HepG2 (cell line): ENCODE data around the gene CRKL. TPM values are rescaled to one million over a fixed set of nuclear protein-coding genes. Genes with fewer than 3 reads are reported as not detected.
A peak's percentile ranks its signal among the peaks of the same experiment; 100 is the strongest.

Experiments
- DMAP1 ChIP-seq: IDR thresholded peaks from 2 replicates; pipeline ENCODE4 v1.6.1; 2016
- ELF4 ChIP-seq: sonication (generic); formaldehyde crosslinking; IDR thresholded peaks from 2 replicates; pipeline ENCODE4 v1.5.0; 2020; ENCODE audit warnings: missing genetic modification reagents, mild to moderate bottlenecking, moderate library complexity, borderline replicate concordance
- PLRG1 ChIP-seq: fragments of 450-650 bp; conservative IDR thresholded peaks from 2 replicates; pipeline ENCODE4 v1.6.1; 2016
- RNF2 ChIP-seq: fragments of 450-650 bp; conservative IDR thresholded peaks from 2 replicates; pipeline ENCODE4 v1.6.1; 2016; ENCODE audit warnings: low read depth
- SAFB2 ChIP-seq: sonication (generic); formaldehyde crosslinking; IDR thresholded peaks from 2 replicates; pipeline ENCODE4 v1.5.1; 2020; ENCODE audit warnings: missing genetic modification reagents, low read depth, mild to moderate bottlenecking, borderline replicate concordance
- SRY ChIP-seq: sonication (generic); formaldehyde crosslinking; IDR thresholded peaks from 2 replicates; pipeline ENCODE4 v1.8.0; 2022; ENCODE audit warnings: mild to moderate bottlenecking, missing genetic modification reagents
- ZMYM2 ChIP-seq: sonication (generic); formaldehyde crosslinking; IDR thresholded peaks from 2 replicates; pipeline ENCODE4 v1.8.0; 2022; ENCODE audit warnings: mild to moderate bottlenecking, missing genetic modification reagents
- ZNF570 ChIP-seq: sonication (generic); formaldehyde crosslinking; IDR thresholded peaks from 2 replicates; pipeline ENCODE4 v1.4.0; 2020; ENCODE audit warnings: mild to moderate bottlenecking, missing genetic modification reagents, borderline replicate concordance
- polyA plus RNA-seq, 8 experiments: library from polyadenylated mRNA; depleted of rRNA in 3 of 8; stranded (reverse) in 7 of 8; unstranded in 1 of 8; fragments of >200 nt; fragmentation: Illumina TruSeq in 4 of 8; extraction: Trizol in 4 of 8; gene quantifications; 2 replicates each; pipeline versions ENCODE4 v1.2.1 to v1.2.3, GENCODE V29; 2011 to 2016; ENCODE audit warnings: low read depth in 4 of 8, missing spikeins in 1 of 8, mixed read lengths in 1 of 8; ENCODE audit not compliant: insufficient read depth in 1 of 8
- total RNA-seq, 5 experiments: library from RNA; depleted of rRNA; stranded (reverse); fragments of >200 nt; fragmentation: Illumina TruSeq; extraction: Trizol; gene quantifications; 2 replicates each; pipeline ENCODE4 v1.2.3, GENCODE V29; 2016; ENCODE audit warnings: low read depth in 1 of 5
- TF ChIP-seq, protein P1 (sequence below): sonication (generic); formaldehyde crosslinking; IDR thresholded peaks from 2 replicates; pipeline ENCODE4 v1.4.0; 2020; ENCODE audit warnings: missing genetic modification reagents, mild to moderate bottlenecking, borderline replicate concordance
- TF ChIP-seq, protein P2 (sequence below): sonication (generic); formaldehyde crosslinking; IDR thresholded peaks from 2 replicates; pipeline ENCODE4 v1.8.1; 2023; ENCODE audit warnings: mild to moderate bottlenecking, missing genetic modification reagents
- TF ChIP-seq, protein P3 (sequence below): sonication (generic); formaldehyde crosslinking; IDR thresholded peaks from 2 replicates; pipeline ENCODE4 v1.5.0; 2020; ENCODE audit warnings: missing genetic modification reagents
- TF ChIP-seq, protein P4 (sequence below): sonication (generic); formaldehyde crosslinking; IDR thresholded peaks from 2 replicates; pipeline ENCODE4 v1.5.0; 2020; ENCODE audit warnings: missing genetic modification reagents, mild to moderate bottlenecking, borderline replicate concordance
- TF ChIP-seq, protein P5 (sequence below): sonication (generic); formaldehyde crosslinking; IDR thresholded peaks from 2 replicates; pipeline ENCODE4 v1.8.0; 2022; ENCODE audit warnings: missing genetic modification reagents, mild to moderate bottlenecking, inconsistent platforms, borderline replicate concordance
- TF ChIP-seq, protein P6 (sequence below): sonication (generic); formaldehyde crosslinking; IDR thresholded peaks from 2 replicates; pipeline ENCODE4 v1.5.0; 2020; ENCODE audit warnings: missing genetic modification reagents
- TF ChIP-seq, protein P7 (sequence below): sonication (generic); formaldehyde crosslinking; IDR thresholded peaks from 2 replicates; pipeline ENCODE4 v1.5.0; 2020; ENCODE audit warnings: mild to moderate bottlenecking, missing genetic modification reagents, borderline replicate concordance
- TF ChIP-seq, protein P8 (sequence below): sonication (generic); formaldehyde crosslinking; IDR thresholded peaks from 2 replicates; pipeline ENCODE4 v1.8.1; 2023; ENCODE audit warnings: missing genetic modification reagents, mild to moderate bottlenecking, borderline replicate concordance

CRKL gene
- total and polyA plus RNA-seq, 2 of the 13 experiments (the other 11 are each of a cell fraction or from before 2014, with no cell fraction given): 37.4 to 60.6 TPM

DNA sequence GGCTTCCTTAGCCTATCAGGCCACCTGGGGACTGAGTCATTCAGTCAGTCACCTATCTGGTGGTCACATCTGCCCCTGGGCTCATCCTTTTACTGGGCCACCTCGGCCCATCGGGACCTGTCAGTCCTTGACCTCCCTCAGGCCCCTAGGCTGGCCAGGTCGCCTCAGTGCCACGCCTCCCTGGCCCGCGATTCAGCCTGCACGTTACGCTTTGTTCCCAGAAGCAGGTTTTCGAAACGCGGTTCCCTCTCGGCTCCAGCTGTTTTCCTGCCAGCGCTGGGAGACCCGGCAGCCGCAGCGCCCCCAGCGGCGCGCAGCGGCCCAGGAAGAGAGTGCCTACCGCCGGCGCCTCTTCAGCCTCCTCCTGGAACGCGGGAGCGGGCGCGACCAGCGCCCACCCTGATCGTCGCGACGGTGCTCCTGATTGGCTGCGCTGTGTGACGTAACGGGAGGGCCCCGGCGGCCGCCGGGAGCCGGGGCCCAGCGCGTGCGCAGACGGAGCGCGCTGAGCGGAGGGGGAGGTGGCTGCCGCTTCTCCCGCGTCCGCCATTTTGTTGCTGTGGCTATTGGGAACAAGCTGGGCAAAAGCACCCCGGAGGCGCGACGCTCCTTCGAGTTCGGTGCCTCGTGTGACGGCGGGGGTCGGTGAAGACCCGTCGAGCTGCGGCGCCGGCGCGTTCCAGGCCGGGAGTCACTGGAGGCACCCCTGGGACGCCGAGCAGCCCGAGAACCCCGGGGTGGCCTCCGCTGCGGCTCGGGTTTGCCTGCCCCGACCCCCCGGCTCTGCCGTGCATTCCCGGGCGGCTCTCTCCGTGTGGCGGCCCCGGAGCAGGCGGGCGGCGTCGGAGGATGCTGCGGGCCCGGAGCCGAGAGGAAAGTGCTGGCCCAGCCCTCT lies at the start of gene CRKL (continued):
- TF ChIP-seq, protein P1, sequence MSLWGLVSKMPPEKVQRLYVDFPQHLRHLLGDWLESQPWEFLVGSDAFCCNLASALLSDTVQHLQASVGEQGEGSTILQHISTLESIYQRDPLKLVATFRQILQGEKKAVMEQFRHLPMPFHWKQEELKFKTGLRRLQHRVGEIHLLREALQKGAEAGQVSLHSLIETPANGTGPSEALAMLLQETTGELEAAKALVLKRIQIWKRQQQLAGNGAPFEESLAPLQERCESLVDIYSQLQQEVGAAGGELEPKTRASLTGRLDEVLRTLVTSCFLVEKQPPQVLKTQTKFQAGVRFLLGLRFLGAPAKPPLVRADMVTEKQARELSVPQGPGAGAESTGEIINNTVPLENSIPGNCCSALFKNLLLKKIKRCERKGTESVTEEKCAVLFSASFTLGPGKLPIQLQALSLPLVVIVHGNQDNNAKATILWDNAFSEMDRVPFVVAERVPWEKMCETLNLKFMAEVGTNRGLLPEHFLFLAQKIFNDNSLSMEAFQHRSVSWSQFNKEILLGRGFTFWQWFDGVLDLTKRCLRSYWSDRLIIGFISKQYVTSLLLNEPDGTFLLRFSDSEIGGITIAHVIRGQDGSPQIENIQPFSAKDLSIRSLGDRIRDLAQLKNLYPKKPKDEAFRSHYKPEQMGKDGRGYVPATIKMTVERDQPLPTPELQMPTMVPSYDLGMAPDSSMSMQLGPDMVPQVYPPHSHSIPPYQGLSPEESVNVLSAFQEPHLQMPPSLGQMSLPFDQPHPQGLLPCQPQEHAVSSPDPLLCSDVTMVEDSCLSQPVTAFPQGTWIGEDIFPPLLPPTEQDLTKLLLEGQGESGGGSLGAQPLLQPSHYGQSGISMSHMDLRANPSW (CRISPR knock-in tag): peak; percentile 73; the same call in 1 of the 2 replicates
- TF ChIP-seq SAFB2: no peak; the same call in 1 of the 2 replicates
- TF ChIP-seq, protein P2, sequence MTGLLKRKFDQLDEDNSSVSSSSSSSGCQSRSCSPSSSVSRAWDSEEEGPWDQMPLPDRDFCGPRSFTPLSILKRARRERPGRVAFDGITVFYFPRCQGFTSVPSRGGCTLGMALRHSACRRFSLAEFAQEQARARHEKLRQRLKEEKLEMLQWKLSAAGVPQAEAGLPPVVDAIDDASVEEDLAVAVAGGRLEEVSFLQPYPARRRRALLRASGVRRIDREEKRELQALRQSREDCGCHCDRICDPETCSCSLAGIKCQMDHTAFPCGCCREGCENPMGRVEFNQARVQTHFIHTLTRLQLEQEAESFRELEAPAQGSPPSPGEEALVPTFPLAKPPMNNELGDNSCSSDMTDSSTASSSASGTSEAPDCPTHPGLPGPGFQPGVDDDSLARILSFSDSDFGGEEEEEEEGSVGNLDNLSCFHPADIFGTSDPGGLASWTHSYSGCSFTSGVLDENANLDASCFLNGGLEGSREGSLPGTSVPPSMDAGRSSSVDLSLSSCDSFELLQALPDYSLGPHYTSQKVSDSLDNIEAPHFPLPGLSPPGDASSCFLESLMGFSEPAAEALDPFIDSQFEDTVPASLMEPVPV (CRISPR knock-in tag): no peak
- no peak for TF ChIP-seq PLRG1
- TF ChIP-seq, protein P3, sequence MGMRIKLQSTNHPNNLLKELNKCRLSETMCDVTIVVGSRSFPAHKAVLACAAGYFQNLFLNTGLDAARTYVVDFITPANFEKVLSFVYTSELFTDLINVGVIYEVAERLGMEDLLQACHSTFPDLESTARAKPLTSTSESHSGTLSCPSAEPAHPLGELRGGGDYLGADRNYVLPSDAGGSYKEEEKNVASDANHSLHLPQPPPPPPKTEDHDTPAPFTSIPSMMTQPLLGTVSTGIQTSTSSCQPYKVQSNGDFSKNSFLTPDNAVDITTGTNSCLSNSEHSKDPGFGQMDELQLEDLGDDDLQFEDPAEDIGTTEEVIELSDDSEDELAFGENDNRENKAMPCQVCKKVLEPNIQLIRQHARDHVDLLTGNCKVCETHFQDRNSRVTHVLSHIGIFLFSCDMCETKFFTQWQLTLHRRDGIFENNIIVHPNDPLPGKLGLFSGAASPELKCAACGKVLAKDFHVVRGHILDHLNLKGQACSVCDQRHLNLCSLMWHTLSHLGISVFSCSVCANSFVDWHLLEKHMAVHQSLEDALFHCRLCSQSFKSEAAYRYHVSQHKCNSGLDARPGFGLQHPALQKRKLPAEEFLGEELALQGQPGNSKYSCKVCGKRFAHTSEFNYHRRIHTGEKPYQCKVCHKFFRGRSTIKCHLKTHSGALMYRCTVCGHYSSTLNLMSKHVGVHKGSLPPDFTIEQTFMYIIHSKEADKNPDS (CRISPR knock-in tag): no peak
- TF ChIP-seq, protein P4, sequence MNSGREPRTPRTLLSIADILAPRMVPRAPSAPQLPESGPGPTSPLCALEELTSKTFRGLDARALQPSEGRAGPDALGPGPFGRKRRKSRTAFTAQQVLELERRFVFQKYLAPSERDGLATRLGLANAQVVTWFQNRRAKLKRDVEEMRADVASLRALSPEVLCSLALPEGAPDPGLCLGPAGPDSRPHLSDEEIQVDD (CRISPR knock-in tag): no peak
- TF ChIP-seq, protein P5, sequence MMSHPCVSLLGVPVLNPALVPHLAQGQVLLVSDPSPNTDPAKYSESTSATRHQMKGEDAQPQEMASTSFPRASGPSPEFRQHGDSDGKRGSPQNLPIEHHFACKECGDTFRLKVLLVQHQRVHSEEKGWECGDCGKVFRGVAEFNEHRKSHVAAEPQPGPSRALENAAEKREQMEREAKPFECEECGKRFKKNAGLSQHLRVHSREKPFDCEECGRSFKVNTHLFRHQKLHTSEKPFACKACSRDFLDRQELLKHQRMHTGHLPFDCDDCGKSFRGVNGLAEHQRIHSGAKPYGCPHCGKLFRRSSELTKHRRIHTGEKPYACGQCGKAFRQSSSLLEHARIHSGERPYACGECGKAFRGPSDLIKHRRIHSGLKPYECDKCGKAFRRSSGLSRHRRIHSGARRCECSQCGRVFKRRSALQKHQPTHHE: no peak
- TF ChIP-seq ZNF570 (CRISPR knock-in tag): no peak
- no peak for TF ChIP-seq RNF2
- TF ChIP-seq ZMYM2: no peak
- TF ChIP-seq, protein P6, sequence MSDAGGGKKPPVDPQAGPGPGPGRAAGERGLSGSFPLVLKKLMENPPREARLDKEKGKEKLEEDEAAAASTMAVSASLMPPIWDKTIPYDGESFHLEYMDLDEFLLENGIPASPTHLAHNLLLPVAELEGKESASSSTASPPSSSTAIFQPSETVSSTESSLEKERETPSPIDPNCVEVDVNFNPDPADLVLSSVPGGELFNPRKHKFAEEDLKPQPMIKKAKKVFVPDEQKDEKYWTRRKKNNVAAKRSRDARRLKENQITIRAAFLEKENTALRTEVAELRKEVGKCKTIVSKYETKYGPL (CRISPR knock-in tag): no peak
- peak; percentile 80; the same call in 1 of the 2 replicates for TF ChIP-seq SRY (CRISPR knock-in tag)
- TF ChIP-seq, protein P7, sequence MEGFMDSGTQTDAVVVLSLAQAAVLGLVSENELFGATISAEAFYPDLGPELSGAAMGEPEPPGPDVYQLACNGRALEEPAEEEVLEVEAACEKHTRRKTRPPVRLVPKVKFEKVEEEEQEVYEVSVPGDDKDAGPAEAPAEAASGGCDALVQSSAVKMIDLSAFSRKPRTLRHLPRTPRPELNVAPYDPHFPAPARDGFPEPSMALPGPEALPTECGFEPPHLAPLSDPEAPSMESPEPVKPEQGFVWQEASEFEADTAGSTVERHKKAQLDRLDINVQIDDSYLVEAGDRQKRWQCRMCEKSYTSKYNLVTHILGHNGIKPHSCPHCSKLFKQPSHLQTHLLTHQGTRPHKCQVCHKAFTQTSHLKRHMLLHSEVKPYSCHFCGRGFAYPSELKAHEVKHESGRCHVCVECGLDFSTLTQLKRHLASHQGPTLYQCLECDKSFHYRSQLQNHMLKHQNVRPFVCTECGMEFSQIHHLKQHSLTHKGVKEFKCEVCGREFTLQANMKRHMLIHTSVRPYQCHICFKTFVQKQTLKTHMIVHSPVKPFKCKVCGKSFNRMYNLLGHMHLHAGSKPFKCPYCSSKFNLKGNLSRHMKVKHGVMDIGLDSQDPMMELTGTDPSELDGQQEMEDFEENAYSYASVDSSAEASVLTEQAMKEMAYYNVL (CRISPR knock-in tag): peak; percentile 91
- TF ChIP-seq, protein P8, sequence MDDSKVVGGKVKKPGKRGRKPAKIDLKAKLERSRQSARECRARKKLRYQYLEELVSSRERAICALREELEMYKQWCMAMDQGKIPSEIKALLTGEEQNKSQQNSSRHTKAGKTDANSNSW (CRISPR knock-in tag): no peak
- TF ChIP-seq ELF4: no peak; the same call in 1 of the 2 replicates
- TF ChIP-seq DMAP1 (CRISPR knock-in tag): peak; percentile 66; the same call in 1 of the 2 replicates
